ENCODE measurements around the gene NACC2. TPM values are rescaled to one million over a fixed set of nuclear protein-coding genes. Genes with fewer than 3 reads are reported as not detected.

Gene NACC2
- total and polyA plus RNA-seq, 9 of the 15 experiments (the other 6 are each of a cell fraction or from before 2014, with no cell fraction given), result 0.70 to 25.1 (median 5.6) TPM

DNA sequence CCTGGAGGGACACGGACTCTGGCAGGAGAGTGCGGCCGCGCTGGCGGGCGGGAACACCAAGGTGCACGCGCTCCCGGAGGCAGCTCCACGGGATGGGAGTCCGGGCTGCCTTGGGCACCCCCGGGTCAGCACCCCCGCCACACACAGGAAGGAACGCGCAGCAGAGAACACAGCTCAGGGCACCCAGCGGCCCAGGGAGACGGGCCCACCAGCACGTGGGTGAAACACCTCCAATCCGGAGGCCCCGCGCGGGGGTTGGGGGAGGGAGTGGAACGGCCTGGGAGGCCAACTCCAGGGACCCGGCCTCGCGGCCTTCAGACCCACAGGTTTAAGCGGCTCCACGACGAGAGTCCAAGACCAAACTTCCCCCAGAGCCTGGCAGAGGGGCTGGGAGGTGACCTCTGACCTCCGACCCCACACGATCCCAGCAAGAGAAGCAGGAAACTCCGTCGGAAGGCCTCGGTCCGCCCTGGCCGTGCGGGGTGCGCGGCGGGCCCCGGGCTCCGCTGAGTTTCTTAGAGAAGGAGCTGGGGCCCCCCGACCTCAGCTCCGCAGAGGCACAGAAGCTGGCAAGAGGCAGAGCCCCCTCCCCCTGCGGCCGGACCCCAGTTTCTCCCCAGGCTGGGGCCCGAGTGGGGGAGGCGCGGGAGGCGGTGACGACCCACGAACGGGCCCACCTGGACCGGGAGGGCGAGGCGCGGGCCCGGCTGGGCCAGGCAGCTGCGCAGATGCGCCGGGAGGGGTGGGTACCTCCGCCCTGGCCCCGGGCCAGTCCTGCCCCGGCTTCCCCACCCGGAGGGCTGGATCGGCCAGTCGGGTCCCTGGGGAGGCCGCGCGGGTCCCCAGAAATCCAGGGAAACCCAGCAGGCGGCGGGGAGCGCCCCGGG, 851 bp downstream of the NACC2 start (continued):
- TF ChIP-seq, protein P1, sequence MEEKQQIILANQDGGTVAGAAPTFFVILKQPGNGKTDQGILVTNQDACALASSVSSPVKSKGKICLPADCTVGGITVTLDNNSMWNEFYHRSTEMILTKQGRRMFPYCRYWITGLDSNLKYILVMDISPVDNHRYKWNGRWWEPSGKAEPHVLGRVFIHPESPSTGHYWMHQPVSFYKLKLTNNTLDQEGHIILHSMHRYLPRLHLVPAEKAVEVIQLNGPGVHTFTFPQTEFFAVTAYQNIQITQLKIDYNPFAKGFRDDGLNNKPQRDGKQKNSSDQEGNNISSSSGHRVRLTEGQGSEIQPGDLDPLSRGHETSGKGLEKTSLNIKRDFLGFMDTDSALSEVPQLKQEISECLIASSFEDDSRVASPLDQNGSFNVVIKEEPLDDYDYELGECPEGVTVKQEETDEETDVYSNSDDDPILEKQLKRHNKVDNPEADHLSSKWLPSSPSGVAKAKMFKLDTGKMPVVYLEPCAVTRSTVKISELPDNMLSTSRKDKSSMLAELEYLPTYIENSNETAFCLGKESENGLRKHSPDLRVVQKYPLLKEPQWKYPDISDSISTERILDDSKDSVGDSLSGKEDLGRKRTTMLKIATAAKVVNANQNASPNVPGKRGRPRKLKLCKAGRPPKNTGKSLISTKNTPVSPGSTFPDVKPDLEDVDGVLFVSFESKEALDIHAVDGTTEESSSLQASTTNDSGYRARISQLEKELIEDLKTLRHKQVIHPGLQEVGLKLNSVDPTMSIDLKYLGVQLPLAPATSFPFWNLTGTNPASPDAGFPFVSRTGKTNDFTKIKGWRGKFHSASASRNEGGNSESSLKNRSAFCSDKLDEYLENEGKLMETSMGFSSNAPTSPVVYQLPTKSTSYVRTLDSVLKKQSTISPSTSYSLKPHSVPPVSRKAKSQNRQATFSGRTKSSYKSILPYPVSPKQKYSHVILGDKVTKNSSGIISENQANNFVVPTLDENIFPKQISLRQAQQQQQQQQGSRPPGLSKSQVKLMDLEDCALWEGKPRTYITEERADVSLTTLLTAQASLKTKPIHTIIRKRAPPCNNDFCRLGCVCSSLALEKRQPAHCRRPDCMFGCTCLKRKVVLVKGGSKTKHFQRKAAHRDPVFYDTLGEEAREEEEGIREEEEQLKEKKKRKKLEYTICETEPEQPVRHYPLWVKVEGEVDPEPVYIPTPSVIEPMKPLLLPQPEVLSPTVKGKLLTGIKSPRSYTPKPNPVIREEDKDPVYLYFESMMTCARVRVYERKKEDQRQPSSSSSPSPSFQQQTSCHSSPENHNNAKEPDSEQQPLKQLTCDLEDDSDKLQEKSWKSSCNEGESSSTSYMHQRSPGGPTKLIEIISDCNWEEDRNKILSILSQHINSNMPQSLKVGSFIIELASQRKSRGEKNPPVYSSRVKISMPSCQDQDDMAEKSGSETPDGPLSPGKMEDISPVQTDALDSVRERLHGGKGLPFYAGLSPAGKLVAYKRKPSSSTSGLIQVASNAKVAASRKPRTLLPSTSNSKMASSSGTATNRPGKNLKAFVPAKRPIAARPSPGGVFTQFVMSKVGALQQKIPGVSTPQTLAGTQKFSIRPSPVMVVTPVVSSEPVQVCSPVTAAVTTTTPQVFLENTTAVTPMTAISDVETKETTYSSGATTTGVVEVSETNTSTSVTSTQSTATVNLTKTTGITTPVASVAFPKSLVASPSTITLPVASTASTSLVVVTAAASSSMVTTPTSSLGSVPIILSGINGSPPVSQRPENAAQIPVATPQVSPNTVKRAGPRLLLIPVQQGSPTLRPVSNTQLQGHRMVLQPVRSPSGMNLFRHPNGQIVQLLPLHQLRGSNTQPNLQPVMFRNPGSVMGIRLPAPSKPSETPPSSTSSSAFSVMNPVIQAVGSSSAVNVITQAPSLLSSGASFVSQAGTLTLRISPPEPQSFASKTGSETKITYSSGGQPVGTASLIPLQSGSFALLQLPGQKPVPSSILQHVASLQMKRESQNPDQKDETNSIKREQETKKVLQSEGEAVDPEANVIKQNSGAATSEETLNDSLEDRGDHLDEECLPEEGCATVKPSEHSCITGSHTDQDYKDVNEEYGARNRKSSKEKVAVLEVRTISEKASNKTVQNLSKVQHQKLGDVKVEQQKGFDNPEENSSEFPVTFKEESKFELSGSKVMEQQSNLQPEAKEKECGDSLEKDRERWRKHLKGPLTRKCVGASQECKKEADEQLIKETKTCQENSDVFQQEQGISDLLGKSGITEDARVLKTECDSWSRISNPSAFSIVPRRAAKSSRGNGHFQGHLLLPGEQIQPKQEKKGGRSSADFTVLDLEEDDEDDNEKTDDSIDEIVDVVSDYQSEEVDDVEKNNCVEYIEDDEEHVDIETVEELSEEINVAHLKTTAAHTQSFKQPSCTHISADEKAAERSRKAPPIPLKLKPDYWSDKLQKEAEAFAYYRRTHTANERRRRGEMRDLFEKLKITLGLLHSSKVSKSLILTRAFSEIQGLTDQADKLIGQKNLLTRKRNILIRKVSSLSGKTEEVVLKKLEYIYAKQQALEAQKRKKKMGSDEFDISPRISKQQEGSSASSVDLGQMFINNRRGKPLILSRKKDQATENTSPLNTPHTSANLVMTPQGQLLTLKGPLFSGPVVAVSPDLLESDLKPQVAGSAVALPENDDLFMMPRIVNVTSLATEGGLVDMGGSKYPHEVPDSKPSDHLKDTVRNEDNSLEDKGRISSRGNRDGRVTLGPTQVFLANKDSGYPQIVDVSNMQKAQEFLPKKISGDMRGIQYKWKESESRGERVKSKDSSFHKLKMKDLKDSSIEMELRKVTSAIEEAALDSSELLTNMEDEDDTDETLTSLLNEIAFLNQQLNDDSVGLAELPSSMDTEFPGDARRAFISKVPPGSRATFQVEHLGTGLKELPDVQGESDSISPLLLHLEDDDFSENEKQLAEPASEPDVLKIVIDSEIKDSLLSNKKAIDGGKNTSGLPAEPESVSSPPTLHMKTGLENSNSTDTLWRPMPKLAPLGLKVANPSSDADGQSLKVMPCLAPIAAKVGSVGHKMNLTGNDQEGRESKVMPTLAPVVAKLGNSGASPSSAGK (IDR thresholded peaks at IDR 0.05), result peak; percentile 94
- TF ChIP-seq ZNF3 (CRISPR knock-in tag; IDR thresholded peaks at IDR 0.05) (no peak), CXXC5 (CRISPR knock-in tag; IDR thresholded peaks at IDR 0.05) (peak; percentile 22; the same call in 1 of the 2 replicates), ELF1 (tag; IDR thresholded peaks at IDR 0.05) (peak; percentile 7; the same call in 1 of the 2 replicates)
- TF ChIP-seq, protein P2, sequence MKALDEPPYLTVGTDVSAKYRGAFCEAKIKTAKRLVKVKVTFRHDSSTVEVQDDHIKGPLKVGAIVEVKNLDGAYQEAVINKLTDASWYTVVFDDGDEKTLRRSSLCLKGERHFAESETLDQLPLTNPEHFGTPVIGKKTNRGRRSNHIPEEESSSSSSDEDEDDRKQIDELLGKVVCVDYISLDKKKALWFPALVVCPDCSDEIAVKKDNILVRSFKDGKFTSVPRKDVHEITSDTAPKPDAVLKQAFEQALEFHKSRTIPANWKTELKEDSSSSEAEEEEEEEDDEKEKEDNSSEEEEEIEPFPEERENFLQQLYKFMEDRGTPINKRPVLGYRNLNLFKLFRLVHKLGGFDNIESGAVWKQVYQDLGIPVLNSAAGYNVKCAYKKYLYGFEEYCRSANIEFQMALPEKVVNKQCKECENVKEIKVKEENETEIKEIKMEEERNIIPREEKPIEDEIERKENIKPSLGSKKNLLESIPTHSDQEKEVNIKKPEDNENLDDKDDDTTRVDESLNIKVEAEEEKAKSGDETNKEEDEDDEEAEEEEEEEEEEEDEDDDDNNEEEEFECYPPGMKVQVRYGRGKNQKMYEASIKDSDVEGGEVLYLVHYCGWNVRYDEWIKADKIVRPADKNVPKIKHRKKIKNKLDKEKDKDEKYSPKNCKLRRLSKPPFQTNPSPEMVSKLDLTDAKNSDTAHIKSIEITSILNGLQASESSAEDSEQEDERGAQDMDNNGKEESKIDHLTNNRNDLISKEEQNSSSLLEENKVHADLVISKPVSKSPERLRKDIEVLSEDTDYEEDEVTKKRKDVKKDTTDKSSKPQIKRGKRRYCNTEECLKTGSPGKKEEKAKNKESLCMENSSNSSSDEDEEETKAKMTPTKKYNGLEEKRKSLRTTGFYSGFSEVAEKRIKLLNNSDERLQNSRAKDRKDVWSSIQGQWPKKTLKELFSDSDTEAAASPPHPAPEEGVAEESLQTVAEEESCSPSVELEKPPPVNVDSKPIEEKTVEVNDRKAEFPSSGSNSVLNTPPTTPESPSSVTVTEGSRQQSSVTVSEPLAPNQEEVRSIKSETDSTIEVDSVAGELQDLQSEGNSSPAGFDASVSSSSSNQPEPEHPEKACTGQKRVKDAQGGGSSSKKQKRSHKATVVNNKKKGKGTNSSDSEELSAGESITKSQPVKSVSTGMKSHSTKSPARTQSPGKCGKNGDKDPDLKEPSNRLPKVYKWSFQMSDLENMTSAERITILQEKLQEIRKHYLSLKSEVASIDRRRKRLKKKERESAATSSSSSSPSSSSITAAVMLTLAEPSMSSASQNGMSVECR (CRISPR knock-in tag; IDR thresholded peaks at IDR 0.05), result peak; percentile 74
- TF ChIP-seq, protein P3, sequence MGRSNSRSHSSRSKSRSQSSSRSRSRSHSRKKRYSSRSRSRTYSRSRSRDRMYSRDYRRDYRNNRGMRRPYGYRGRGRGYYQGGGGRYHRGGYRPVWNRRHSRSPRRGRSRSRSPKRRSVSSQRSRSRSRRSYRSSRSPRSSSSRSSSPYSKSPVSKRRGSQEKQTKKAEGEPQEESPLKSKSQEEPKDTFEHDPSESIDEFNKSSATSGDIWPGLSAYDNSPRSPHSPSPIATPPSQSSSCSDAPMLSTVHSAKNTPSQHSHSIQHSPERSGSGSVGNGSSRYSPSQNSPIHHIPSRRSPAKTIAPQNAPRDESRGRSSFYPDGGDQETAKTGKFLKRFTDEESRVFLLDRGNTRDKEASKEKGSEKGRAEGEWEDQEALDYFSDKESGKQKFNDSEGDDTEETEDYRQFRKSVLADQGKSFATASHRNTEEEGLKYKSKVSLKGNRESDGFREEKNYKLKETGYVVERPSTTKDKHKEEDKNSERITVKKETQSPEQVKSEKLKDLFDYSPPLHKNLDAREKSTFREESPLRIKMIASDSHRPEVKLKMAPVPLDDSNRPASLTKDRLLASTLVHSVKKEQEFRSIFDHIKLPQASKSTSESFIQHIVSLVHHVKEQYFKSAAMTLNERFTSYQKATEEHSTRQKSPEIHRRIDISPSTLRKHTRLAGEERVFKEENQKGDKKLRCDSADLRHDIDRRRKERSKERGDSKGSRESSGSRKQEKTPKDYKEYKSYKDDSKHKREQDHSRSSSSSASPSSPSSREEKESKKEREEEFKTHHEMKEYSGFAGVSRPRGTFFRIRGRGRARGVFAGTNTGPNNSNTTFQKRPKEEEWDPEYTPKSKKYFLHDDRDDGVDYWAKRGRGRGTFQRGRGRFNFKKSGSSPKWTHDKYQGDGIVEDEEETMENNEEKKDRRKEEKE (IDR thresholded peaks at IDR 0.05; ENCODE audit: borderline replicate concordance in 1 of 2, control insufficient read depth in 1 of 2, low read depth in 2 of 2, low read length in 1 of 2), result no peak

All from K562 (cell line).